ENCODE data around the gene FBXL4. TPM values are rescaled to one million over a fixed set of nuclear protein-coding genes. Genes with fewer than 3 reads are reported as not detected.
"Not testable (repeated sequence)": the region's sequence is repeated elsewhere in the genome, so short reads cannot be mapped to it uniquely, and the experiment has no call there.

FBXL4 gene
- polyA plus RNA-seq, 3 donors, result 25.6 to 30.2 (median 27.9) TPM

DNA sequence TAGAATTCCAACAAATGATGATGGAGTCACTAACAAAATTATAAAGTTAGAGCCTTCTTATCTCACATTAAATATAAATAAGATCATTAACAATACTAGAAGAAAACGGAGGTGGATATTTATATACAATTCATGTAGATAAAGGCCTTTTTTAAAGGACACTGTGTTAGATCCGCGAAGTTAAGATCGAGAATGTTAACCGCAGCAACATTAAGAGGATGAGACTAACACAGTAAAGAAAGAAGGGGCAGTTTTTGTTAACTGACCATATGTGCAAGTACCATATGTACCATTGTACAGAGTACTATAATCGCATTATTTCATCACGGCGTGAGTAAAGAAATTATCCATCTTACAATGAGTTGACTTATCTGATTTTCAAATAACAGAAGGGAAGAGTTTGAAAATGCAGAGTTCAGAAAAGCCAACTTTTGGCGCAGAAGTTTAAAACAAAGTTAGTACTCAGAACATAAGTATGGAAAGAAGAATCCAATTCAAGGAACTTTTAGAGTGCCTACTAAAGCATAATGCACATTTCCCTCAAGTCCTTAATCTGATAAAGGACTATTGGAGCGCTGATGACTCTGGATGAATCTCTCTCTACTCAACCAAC lies 1.4 kb downstream of the FBXL4 start:
- no peak for DNase-seq (ENCODE audit: low read depth in 3 of 3, low spot score in 2 of 3)

DNA sequence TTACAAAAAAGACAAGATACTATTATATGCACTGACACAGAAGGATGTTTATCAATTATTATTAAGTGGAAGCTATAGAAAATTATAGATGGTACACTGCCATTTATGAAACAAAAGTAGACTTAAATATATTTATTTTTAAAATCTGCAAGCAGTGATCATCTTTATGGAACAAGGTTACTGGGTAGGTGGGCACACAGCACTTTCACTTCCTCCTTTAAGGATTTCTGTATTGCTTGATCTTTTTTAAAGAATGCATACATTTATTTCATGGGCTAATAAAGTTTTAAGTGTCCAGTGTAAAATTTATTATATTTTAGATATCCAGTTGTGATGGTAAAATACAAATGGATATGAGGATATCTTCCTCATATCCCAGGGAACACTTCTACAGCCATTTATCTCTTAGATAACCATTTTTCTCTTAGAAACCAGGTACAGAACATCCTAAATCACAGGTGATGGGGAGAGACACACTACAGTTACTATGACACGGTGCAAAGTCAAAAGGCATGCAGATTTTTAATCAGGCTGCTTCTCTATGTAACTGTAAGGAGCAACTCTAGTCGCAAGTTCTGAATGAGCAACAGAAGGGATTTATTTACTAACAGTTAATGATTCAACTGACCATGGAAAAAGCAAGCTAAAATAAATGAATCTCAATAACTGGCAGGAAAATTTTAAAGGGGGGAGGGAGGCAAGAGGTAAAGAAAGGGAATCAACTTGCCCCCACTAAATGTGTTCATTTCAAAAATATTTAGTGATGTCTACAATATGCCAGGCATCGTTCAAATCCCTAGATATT lies 2.2 kb downstream of the FBXL4 start:
- no peak for DNase-seq (ENCODE audit: low read depth in 3 of 3, low spot score in 2 of 3)

DNA sequence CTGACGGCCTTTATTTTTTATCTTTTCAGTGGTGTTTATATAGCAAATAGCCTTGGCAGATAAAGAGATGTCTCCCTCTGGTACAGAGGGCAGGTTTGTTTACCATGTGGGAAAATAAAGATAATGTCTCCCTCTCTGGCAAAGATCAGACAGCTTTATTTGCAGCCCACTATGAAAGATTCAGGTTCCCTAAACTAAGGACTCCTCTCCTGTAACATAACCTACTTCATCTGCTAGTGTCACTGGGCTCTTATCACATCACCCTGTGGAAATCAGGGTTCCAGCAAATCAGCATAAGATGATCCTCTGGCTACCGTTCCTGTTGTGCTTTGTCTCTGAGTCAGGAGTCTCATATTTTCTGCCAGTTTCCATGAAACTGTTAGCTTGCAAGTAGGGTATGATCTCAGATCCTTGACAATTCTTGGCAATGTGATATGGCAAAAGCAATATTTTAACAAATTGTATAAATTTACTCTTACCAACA lies 3.1 kb downstream of the FBXL4 start:
- DNase-seq (ENCODE audit: low read depth in 3 of 3, low spot score in 2 of 3), result no peak

DNA sequence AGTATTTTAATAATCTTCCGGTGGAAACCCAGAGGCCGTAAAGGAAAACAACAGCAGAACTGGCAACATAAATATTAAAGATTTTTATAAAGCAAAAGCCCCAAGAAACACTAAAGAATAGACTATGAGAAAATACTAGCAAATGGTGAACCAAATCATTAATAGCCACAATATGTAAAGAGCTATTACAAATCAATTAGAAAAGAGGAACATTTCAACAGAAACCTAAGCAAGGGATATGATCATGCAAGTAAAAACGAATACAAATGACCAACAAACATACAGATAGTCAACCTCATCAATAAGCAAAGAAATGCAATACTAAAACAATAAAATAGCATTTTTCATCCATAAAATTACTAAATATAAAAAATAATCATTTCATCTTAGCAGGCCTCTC lies 3.6 kb downstream of the FBXL4 start:
- DNase-seq (ENCODE audit: low read depth in 3 of 3, low spot score in 2 of 3), result no peak

DNA sequence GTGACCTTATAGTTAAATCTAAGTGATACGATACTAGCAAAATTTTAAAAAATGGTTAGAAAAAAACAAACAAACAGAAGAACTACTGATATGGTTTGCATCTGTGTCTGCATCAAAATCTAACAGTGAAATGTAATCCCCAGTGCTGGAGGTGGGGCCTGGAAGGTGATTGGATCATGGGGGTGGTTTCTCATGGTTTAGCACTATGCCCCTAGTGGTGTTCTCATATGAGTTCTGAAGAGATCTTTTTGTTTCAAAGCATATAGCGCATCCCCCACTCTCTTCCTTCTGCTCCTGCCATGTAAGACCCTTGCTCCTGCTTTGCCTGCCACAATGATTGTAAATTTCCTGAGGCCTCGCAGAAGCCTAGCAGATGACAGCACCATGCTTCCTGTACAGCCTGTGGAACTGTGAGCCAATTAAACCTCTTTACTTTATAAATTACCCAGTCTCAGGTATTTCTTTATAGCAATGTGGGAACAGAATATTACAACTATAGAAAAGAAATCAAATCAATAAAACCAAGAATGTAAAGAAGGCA lies 5.4 kb downstream of the FBXL4 start:
- no peak for DNase-seq (ENCODE audit: low read depth in 3 of 3, low spot score in 2 of 3)

DNA sequence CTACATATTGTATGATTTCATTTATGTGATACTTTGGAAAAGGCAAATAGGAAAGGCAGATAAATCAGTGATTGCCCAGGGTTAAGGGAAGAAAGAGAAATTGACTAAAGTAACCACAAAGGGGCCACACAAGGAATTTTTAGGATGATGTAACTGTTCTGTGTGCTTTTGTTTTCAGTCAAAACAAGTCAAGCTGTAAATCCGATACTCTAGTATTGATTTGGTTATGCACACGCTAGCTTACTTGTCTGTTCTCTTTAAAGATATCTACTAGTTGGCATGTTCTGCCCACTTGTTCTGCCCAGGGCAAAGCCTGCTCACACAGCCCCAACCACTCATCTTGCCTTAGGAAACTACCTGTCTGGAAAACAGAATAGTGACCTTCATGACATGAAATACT lies 6.4 kb downstream of the FBXL4 start:
- DNase-seq (ENCODE audit: low read depth in 3 of 3, low spot score in 2 of 3), result no peak

DNA sequence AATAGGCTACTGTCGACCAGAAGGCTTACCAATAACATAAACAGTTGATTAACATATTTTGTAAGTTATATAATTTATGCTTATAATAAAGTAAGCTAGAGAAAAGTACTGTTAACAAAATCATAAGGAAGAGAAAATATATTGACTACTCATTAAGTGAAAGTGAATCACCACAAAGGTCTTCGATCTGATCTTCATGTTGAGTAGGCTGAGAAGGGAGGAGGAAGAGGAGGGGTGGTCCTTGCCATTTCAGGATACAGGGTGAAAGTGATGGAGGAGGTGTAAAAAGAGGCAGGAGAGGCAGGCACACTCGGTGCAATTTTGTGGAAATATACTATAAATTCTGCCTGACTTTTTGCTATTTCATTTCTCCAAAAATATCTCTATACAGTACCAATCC lies 10.4 kb downstream of the FBXL4 start:
- DNase-seq (ENCODE audit: low read depth in 3 of 3, low spot score in 2 of 3), result no peak

DNA sequence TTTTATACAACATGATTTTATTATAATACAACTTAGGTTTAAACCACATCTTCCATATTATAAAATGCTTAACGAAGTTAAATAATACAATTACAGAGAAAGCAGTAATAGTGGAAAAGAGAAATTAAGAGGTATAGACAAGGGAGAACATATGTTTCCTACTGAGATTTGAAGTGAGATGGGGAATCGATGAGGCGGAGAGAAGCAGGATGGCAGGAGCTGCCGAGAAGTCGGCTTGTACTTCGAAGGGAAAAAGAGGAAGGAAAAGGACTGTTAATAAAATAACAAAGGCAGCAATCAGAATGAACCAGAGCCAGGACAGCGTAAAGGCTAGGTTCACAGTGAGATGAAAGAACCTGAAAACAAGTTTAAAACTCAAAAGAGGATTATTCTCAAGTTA lies 15.4 kb downstream of the FBXL4 start:
- DNase-seq (ENCODE audit: low read depth in 3 of 3, low spot score in 2 of 3), result no peak

DNA sequence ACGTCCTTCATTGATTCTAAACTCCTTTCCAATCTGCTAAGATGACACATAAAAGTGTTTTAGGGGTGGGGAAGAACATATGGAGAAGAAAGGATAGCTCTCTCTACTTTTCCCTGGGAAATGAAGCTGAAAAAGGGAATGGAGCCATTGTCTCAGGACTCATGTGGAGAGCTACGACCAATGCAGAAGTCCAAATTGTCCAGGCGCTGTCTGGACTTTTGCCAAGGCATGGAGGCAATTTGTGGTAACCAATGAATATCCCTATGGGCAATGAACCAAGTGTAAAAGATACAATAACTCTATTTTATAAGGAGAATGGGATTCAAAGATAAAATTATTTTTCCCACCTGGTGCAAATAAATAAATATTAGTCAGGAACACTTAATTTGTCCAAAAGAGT lies 16.1 kb downstream of the FBXL4 start:
- no peak for DNase-seq (ENCODE audit: low read depth in 3 of 3, low spot score in 2 of 3)

DNA sequence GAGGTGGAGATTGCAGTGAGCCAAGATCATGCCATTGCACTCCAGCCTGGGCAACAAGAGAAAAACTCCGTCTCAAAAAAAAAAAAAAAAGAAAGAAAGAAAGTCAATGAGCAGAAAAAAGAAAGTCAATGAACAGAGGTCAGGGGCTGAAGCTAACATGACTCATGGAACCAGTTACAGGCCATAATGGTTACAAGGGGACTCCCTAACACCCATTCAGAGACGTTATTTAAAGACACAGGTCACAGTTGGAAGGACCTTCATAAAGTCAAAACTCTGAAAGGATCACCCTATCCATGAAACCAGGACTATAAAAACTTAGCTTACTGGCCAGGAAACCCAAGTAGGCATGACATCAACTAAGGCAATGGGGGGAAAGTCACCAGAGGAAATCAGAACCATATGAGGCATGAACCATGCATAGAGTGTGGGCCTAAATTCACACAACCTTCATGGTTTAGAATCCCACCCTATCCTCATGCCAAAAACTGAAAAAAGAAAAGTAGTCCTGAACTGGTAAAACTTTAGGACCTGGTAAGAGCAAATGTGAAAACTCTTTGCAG lies 18.2 kb downstream of the FBXL4 start:
- no peak for DNase-seq (ENCODE audit: low read depth in 3 of 3, low spot score in 2 of 3)

DNA sequence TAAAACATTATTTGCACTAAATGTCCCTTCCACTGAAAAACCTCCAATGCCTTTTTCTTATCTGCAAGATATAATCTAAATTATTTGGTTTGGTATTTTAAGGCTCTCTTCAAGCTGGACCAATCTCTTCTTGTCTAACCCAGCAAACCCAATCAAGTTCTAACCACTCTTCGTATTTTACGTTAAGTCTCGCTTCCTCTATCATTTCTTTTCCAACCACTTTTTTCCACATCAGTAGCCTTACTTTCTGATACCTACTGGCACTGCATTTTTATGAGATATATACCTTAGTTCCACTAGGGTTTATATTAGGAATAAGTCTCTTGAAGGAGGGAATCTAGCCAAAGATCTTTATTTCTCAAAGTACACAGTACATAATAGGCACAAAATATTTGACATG lies 19.1 kb downstream of the FBXL4 start:
- DNase-seq (ENCODE audit: low read depth in 3 of 3, low spot score in 2 of 3), result no peak

DNA sequence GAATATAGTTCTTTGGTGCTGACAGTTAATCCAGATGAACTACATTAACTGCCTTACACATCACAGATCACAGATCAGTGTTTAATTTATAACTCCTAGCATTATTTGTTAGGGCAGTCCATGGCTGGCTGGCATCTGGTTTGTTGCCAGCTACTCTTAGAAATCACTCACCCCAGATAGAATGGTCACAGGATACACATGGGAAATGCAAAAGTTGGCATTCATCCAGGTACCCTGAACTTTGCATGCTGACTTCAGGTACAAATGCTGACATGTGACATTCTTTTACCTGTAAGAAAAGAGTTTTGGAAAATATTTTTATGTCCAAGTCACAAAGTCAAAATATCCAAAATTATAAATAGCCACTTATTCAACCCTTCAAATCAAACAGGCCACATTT lies 20.2 kb downstream of the FBXL4 start:
- peak in 2 of 3 donors; percentile 37 to 57 for DNase-seq (ENCODE audit: low read depth in 3 of 3, low spot score in 2 of 3)

DNA sequence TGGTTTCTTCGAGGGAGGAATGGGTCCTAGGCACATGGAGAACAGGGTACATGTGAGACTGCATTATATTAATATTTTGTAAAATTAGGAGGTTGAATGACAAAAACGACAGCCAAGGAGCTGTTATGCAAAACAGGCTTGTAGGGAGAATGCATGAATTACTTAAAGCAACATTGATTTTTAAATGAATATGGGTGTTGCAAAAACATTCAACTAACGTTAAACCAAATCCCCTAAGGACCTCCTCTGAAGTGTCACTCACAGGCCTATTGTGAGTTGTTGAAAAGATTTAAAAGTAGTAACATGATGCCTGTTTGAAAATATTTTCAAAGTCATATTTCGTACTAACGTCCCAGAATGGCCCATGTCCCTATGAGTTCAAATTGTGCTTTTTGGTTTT lies 21.9 kb downstream of the FBXL4 start:
- no peak for DNase-seq (ENCODE audit: low read depth in 3 of 3, low spot score in 2 of 3)

DNA sequence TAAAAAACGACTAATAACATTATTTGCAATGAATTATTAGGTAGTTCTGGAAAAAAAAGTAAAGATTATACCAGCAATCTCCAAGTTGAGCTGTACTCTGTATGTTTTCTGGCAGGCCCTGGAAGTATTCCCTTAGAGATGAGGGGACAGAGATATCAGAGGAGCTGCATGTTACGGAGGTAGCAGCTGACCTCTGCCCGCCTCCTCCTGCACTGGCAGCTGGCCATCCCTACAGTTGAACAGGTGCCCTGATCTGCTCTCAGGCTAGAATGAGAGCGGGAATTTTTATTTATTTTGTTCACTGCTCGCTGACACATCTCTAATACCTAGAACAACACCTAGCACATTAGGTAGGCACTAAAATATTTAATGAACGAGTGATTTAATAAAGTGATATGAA lies 23.1 kb downstream of the FBXL4 start:
- DNase-seq (ENCODE audit: low read depth in 3 of 3, low spot score in 2 of 3), result no peak

DNA sequence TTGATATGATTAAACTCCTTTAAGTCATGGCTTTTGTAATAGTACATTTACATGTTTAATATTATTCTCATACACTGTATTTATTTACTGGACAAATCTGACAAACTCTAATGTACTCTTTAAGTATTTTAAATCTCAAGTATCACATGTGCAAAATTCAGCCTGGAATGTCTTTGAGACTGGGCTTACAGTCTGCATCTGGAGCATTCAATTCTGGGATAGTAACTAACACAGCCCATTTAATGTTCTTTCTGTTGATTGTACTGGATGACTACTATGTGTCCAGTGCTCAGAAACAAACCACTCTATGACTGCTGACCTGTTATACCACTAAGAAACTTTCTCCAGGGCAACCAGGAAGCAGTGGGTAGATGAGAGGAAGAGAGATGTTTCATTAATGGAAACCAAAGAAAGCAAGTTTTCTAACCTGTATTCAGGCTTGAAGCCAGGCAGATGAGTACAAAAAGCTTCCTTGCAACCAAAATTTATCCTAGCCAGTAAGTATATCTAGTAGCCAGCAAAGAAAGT lies 26.8 kb downstream of the FBXL4 start:
- DNase-seq (ENCODE audit: low read depth in 3 of 3, low spot score in 2 of 3), result no peak

DNA sequence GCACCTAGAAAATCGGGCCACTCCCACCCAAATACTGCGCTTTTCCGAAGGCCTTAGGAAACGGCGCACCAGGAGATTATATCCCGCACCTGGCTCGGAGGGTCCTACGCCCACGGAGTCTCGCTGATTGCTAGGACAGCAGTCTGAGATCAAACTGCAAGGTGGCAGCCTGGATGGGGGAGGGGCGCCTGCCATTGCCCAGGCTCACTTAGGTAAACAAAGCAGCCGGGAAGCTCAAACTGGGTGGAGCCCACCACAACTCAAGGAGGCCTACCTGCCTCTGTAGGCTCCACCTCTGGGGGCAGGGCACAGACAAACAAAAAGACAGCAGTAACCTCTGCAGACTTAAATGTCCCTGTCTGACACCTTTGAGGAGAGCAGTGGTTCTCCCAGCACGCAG lies 36.8 kb downstream of the FBXL4 start:
- not testable (repeated sequence) for DNase-seq (ENCODE audit: low read depth in 3 of 3, low spot score in 2 of 3)

DNA sequence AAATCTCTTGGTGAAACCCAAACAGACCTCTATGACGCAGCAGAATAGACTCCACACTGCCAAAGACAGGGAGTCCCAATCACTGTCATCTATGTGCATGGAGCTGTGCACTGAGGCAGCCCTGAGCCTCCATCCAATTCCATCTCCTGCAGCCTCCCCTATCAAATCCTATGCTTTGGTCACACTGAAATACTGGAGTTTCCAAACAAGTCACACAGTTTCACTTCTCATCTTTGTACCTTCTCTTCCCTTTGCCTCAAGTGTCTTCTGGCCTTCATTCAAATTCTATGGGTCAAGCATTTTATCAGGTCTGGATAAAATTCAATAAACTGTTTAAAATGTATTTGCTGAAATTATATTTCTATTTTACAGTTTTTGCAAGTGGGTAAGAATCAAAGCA lies 38.5 kb downstream of the FBXL4 start:
- DNase-seq (ENCODE audit: low read depth in 3 of 3, low spot score in 2 of 3), result no peak

DNA sequence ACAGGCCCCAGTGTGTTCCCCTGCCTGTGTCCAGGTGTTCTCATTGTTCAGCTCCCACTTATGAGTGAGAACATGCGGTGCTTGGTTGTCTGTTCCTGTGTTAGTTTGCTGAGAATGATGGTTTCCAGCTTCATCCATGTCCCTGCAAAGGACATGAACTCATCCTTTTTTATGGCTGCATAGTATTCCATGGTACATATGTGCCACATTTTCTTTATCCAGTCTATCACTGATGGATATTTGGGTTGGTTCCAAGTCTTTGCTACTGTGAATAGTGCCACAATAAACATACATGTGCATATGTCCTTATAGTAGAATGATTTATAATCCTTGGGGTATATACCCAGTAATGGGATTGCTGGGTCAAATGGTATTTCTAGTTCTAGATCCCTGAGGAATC lies 41.4 kb downstream of the FBXL4 start:
- DNase-seq (ENCODE audit: low read depth in 3 of 3, low spot score in 2 of 3), result not testable (repeated sequence)

DNA sequence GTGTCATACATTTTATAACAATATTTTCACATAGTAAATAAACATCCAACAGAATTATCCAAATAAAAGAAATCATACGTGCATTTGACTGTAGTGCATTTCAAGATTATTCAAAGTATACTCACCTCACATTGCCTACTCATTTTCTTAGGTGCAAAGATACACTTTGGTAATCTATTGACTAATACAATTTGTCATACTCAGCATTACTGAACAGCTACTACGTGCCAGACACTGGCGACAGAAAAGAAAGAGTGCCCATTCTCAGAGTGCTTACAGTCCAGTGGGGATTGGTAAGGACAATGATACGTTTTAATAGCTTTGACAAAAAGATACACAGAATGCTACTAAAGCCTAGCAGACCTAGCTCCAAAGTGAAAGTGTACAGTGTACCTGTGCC lies 42.0 kb downstream of the FBXL4 start:
- DNase-seq (ENCODE audit: low read depth in 3 of 3, low spot score in 2 of 3), result no peak

DNA sequence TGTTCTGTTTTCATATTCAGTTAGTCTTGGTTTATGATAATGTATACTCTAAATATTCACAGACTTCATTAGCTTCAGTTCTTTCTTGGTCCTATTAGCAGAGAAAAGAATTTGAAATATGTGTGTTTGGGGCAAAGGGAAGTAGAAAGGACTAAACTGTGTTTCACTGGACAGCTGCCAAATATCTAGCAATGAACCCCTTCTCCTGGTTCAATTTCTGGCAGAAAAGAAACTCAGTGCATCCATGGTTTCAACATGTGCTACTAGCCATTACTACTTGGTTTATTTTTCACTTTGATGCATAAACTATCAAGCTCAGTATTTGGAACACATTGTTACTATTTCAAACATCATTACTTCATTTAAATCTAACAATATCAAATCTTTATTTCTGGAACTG lies 43.6 kb downstream of the FBXL4 start:
- no peak for DNase-seq (ENCODE audit: low read depth in 3 of 3, low spot score in 2 of 3)

DNA sequence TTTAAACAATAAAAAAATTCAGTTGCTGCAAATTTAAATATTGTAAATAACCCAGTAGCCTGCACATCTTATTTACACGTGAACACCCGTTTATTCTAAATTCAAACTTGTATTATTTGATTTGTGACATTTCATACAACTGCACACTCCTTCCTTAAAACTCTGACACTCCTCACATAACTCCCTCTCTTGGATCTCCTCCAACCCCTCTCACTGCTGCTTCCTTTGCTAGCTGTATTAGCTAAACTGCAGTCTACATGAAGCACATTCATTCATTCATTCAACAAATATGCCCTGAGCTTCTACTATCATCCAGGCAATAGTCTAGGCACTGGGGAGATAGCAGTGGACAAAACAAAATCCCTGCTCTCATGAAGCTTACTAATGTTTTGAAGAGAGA lies 47.0 kb downstream of the FBXL4 start:
- peak in 2 of 3 donors; percentile 5 to 7 for DNase-seq (ENCODE audit: low read depth in 3 of 3, low spot score in 2 of 3)

DNA sequence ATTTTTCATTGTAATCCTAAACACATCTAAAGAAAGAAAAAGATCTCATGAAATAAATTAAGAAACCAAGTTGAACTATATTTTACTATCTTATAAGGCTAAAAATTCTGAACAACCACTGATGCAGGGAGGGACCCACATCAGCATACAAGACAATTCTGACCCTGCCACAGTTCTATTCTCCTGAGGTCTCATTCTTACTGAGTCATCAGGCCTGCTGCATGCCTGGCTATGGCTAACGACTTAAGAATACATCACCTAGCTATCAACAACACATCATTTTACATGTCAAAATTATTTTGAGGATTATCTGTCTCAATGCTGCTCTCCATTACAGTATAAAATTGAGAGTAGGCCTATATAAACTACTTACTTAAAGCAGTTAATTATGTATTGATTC lies 52.9 kb downstream of the FBXL4 start:
- no peak for DNase-seq (ENCODE audit: low read depth in 3 of 3, low spot score in 2 of 3)

Data from right renal cortex interstitium (tissue), 3 donors.